Amygdala (tissue), 56 donors: Measurements from ENCODE around the gene TBCD.
"Not testable (repeated sequence)": the region's sequence is repeated elsewhere in the genome, so short reads cannot be mapped to it uniquely, and the experiment has no call there.

ENCODE experiments used
- DNase-seq, 56 donors: peaks; one replicate each; lab custom pipeline; 2025; lab: John Stamatoyannopoulos, UW

TBCD gene

GRCh38 chr17:82957961-82958561 lies 206.2 kb downstream of the TBCD start:
- no peak for DNase-seq

DNA sequence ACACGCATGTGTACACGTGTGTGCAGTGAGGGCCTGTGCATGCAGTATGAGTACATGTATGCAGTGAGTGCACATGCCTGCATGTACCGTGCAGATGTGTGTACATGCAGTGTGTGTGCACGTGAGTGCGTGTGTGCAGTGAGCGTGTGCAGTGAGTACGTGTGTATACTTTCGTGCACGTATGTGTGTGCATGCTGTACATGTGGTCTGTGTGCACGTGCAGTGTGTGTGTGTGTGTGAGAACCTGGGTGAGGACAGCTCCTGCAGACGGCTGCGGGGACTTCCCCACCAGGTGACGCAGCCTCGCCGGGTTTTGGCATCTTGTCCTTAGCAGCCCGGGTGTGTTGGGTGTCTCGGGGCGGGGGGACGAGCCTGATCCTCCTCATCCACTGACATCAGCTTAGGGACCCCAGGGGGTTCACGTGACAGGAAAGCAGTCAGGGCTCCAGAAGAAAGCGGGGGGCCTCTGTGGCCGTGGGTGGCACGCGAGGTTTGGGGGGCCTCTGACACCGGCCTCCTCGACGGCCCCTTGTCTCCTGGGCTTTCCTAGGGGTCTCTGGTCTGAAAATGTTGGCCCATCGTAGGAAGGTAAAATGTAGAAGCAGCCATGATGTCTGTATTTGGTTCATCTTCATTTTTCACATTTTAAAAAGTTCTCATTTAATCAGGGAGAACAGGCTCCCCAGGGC lies 207.5 kb downstream of the TBCD start:
- no peak for DNase-seq

DNA sequence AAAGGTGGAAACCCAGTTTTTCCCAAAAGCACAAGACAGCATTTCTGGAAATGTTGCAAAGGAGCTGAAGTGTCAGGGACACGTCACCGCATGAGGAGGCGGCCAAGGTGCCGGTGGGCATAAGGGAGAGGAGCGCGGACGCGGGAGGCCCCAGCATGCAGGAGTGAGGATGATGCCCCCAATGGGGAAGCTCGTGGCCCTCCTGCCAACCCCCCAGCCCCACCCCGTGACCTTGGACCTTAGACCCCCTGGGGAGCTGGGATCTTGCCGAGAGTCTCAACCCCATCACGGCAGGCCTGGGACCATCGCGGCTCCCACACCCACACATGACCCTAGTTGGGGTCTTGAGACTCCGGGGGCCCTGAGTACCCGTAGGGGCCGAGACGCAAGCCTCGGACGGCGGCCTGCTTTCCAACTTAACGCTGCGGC lies 208.1 kb downstream of the TBCD start:
- no peak for DNase-seq

DNA sequence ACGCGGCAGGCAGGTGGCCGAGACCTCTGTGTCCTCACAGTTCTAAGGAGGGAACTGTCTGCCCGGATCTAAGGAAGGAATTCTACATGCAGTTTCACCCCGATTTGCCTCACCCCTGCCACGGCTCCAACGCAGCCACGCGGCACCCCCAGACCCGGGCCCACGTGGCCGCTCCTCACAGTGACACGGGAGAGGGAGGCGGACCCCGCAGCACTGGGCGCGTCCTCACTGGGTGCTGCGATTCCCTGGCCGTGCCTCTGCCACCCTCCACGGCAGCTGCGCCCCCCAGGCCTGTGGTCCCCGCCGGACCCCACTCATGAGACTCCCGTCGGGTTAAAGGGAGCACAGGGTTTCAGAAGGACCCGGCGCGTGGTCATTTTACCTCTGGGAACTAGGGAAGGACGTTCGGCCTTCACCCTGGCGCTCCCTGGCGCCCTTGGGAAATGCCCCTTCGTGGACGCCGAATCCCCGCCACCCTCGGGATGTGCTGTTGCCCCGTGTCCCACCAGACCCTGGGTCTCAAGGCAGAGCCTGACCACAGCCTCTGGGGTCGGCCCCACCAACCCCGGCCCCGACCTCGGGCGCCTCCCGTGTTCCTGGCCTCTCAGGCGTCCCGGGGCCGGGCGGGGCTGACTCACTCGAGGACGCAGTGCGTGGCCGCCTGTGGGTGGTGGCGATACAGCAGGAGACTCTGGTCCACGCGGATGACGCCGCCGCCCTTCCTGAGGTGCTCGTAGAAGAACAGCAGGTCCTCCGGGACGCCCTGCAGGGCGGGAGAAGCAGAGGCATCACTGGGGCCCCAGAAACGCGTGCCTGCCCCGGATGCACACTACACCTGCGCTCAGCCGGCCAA lies 208.8 kb downstream of the TBCD start:
- DNase-seq = no peak

DNA sequence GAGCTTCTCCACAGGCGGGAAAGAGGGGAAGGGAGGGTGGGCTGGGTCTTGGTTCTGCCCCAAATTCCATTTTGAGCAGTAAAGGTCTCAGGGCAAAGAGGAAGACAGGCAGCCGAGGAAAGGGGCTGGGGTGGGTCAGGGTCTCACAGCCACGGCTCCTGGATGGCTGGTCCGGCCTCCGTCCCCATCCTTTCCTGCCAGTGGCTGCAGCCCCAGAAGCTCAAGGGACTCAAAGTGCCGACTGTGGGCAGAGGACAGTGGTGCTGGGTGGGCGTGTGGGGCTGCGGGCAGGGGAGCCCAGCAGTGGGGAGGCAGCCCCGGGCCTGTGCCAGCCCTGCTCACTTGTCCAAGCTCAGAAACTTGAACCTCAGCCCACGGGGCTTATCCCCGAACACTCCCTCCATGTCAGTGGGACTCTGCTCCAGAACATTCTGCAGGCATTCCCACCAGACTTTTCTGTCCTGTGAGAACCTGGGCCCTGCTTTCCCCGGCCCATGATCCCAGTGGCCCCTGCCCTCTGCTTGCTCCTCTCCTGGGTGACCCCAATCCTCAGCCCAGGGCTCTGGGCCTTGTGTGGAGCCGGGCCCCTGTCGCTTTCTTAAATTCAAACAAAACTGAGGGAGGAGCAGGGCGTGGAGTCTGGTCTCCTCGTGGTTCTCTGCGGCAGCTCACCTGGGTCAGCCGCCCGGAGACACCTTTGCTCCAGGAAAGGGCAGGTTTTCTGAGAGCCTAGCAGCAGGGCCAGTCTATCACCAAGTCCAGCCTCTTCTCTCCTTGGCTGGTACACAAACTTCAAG lies 209.7 kb downstream of the TBCD start:
- no peak for DNase-seq

- no peak for DNase-seq
Observed at GRCh38 chr17:82962163-82962720, 210.4 kb downstream of the TBCD start.

GRCh38 chr17:82963104-82963950 lies 211.5 kb downstream of the TBCD start:
- DNase-seq = peak in 28 of 56 donors; percentile 3 to 65 (median 37)

- not testable (repeated sequence) for DNase-seq
Observed at GRCh38 chr17:82964451-82964850, 212.6 kb downstream of the TBCD start.

GRCh38 chr17:82964851-82965341 lies 213.0 kb downstream of the TBCD start:
- no peak for DNase-seq

GRCh38 chr17:82965371-82965770 lies 213.5 kb downstream of the TBCD start:
- no peak for DNase-seq

DNA sequence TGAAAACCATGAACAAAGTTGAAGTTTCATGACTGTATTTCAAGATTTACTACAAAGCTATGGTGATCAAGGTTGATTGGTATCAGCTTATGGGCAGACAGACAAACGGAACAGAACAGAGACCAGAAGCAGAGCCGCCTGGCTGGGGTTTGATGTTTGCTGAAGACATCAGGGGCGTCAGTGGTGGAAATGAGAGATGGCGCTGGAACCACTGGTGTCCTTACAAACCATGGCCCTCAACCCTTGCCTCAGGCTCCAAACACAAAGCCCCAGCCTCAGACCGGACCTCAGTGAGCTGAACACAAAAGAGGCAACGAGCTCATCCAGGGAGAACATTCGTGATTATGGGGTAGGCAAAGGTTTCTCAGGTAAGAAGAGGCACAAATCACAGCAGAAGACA lies 214.6 kb downstream of the TBCD start:
- no peak for DNase-seq

- no peak for DNase-seq
Observed at GRCh38 chr17:82967268-82968032, 215.6 kb downstream of the TBCD start.

DNA sequence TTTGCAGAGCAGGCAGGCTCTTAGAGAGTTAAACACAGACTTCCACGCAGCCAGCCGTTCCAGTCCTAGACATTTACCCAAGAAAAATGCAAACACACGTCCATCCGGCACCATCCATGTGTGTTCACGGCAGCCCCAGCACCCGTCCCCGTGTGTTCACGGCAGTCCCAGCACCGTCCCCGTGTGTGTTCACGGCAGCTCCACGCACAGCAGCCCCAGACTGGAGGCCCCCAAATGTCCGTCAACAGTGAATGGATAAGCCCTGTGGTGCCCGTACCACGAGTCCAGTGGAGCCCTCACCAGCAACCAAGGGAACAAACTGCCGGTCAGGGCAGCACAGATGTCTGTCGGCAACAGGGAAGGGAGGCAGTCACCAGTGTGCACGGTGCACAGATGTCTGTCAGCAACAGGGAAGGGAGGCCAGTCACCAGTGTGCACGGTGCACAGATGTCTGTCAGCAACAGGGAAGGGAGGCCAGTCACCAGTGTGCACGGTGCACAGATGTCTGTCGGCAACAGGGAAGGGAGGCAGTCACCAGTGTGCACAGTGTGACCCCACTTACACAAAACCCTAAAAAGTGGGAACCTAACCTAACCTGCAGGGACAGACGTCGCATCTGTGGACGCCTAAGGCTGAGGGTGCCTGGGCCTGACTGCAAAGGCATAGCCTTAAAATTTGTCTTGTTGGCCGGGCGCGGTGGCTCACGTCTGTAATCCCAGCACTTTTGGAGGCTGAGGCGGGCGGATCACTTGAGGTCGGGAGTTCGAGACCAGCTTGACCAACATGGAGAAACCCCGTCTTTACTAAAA lies 216.4 kb downstream of the TBCD start:
- not testable (repeated sequence) for DNase-seq

DNA sequence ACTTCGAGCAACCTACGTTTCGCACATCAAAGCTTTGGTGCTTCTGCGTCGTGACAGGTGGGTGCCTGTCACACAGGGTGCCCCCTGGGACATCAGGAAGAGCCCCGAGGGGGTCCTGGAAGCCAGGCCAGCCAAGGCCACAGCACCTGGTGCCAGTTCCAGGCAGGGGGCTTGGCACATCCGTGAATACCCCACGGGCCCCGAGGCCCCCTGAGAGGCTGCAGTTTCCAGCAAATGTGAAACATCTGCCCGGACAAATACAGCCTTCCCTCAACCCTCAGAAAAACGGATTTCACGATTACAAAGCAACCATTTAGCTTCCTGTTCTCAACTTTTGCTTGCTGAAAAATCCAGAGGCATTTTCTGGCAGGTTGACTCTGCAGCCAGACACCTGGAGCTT lies 218.2 kb downstream of the TBCD start:
- no peak for DNase-seq

DNA sequence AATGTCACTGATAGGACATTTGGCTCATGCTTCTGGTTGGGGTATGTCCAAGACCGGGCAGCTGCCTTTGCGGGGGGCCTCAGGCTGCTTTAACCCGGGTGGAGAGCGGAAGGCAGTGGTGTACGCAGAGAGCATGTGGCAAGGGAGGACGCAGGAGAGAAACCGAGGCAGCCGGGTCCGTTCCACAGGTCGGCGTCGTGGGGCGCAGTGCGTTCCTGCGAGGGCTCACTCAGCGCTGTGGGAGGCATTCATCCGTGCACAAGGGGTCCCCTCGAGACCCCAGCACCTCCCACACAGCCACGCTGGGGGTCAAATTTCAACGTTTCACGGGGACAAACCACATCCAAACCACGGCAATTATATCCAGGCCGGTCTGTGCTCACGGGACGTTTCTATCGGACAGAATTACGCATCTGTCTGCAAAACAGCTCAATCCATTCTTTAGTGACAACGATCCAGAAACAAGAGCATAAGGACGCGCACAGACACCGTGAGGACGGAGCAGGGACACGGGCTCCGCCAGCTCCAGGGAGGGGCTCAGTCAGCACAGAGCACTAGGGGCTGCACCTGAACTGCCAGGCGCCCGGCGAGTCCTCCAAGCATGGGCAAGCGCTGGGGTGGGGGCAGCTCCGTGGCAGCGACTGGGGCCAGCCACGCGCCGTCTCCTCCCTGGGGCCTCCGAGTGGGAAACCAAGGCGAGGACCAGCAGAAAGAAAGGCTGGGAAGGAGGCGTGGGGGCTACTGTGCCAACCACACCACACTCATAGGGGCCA lies 219.1 kb downstream of the TBCD start:
- DNase-seq = no peak

- no peak for DNase-seq
Observed at GRCh38 chr17:82972836-82973372, 221.0 kb downstream of the TBCD start.
